Measurements from ENCODE around the gene RGS7. TPM values are rescaled to one million over a fixed set of nuclear protein-coding genes. Genes with fewer than 3 reads are reported as not detected.

The RGS7 gene
- total RNA-seq: not detected in 2 replicates

DNA sequence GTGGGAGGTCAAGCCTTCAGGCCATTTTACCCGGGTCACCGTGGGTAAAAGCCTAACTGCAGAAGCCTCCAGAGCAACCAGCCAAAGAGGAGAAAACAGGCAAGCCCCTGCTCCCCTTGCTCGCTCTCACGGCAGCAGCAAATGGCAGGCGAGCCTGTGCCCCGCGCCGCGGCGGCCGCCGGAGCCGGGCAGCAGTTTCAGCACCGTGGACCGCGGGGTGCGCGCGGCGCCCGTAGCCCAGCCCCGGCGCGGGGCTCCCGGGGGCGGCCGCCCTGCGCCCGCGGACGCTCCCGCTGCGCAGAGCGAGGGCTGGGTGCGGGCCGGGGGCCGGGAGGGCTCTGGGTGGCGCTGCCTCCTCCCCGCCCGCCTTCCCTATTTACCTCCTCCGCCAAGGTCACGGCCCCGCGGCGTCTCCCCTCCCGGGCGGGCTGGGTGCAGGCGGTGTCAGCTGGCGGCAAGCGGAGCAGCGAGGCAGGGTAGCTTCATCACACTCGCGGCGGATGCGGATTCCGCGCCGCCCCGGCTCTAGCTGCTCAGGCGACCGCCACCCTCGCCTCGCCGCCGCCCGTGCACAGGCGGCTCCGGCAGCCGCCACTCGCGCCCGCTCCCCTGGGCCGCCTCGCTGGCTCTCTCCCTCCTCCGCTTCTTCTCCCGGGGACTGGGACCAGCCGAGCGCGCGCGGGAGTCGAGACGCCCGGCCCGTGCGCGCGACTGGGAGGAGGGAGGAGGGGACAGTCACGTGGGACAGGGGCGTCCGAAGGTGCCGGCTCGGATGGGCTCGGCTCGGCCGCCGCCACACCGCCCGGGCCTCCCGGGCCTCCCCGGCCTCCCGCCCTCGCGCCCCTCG is at the start of gene RGS7:
Gene RGS7, minus strand, starts transcription at position 687 of the 847 bp plus-strand sequence.
- Histone ChIP-seq H3K36me3 (ENCODE audit: control insufficient read depth, insufficient read depth, low read length) (no peaks in the 10 kb centered on the region), H3K27me3 (ENCODE audit: control insufficient read depth, insufficient read depth, low read length) (peaks cover 4% of the 10 kb centered on the region), H3K4me3 (ENCODE audit: low read depth, low read length) (peak within 1 kb of the TSS; percentile 20)
- no peak for FAIRE-seq
- TF ChIP-seq, protein P1, sequence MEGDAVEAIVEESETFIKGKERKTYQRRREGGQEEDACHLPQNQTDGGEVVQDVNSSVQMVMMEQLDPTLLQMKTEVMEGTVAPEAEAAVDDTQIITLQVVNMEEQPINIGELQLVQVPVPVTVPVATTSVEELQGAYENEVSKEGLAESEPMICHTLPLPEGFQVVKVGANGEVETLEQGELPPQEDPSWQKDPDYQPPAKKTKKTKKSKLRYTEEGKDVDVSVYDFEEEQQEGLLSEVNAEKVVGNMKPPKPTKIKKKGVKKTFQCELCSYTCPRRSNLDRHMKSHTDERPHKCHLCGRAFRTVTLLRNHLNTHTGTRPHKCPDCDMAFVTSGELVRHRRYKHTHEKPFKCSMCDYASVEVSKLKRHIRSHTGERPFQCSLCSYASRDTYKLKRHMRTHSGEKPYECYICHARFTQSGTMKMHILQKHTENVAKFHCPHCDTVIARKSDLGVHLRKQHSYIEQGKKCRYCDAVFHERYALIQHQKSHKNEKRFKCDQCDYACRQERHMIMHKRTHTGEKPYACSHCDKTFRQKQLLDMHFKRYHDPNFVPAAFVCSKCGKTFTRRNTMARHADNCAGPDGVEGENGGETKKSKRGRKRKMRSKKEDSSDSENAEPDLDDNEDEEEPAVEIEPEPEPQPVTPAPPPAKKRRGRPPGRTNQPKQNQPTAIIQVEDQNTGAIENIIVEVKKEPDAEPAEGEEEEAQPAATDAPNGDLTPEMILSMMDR (IDR thresholded peaks at IDR 0.05; ENCODE audit: insufficient read depth, low read length, severe bottlenecking): no peak
- DNase-seq (ENCODE audit: low read depth): no peak

- no peak for FAIRE-seq
Measured at GRCh38 chr1:241406421-241406820, 49.4 kb upstream of the RGS7 start.

GRCh38 chr1:241401156-241401555 is 44.2 kb upstream of the RGS7 start:
- no peak for DNase-seq (ENCODE audit: low read depth)
- H3K36me3 ChIP-seq (ENCODE audit: control insufficient read depth, insufficient read depth, low read length): no peaks in the 10 kb centered on the region
- no peak overlapping the region for H3K4me3 ChIP-seq (ENCODE audit: low read depth, low read length)
- TF ChIP-seq, protein P1 (IDR thresholded peaks at IDR 0.05; ENCODE audit: insufficient read depth, low read length, severe bottlenecking): no peak
- FAIRE-seq: no peak
- H3K27me3 ChIP-seq (ENCODE audit: control insufficient read depth, insufficient read depth, low read length): no peaks in the 10 kb centered on the region

More at GRCh38 chr1:241406421-241406820, 49.4 kb upstream of the RGS7 start:
- TF ChIP-seq, protein P1 (IDR thresholded peaks at IDR 0.05; ENCODE audit: insufficient read depth, low read length, severe bottlenecking): no peak
- no peak for DNase-seq (ENCODE audit: low read depth)
- no peaks in the 10 kb centered on the region for H3K36me3 ChIP-seq (ENCODE audit: control insufficient read depth, insufficient read depth, low read length)
- no peak overlapping the region for H3K4me3 ChIP-seq (ENCODE audit: low read depth, low read length)
- H3K27me3 ChIP-seq (ENCODE audit: control insufficient read depth, insufficient read depth, low read length): no peaks in the 10 kb centered on the region

DNA sequence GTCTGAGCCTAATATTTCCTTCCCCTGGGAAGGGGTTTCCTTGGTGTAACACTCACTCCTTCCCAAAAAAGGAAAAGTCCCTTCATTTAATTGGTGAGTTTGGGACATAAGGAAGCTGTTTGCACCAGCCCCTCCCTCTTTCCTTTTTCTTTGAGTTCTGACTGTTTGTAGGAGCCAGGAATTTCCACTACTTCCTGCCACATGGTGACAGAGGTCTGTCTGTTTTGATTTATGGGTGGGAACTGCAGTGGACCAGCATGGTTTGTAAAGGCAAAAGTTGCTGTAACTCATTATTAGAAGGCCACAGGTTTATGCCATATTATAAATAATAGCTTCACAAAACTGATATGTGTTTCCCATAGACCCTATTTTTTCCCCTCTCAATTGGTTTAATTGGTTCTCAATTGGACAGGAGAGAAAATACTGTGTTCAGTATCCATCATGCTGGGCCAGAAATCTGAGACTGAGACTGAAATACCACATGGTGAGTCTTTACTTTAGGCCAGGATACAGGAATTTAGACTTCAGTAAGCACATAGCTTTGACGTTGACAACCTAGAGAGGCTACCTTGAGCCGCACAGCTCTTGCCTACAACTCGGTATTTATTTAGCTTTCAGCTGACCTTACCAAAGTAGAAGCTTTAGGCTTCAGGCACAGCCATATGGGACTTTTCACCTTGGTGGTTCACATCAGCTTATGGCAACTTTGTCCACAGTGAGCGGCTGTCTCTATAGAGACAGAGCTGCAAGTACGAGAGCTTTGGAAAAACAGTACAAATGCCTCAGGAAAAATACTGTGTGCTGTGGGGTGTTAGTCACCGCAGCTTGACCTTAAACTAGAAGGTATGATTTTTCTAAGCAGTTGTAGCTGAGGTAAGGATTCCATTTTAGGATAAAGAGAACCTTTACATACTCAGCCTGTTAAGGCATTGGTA is 40.0 kb upstream of the RGS7 start:
- FAIRE-seq (no peak), DNase-seq (ENCODE audit: low read depth) (no peak)
- Histone ChIP-seq H3K27me3 (ENCODE audit: control insufficient read depth, insufficient read depth, low read length) (no peaks in the 10 kb centered on the region), H3K36me3 (ENCODE audit: control insufficient read depth, insufficient read depth, low read length) (no peaks in the 10 kb centered on the region), H3K4me3 (ENCODE audit: low read depth, low read length) (no peak overlapping the region)
- TF ChIP-seq, protein P1 (IDR thresholded peaks at IDR 0.05; ENCODE audit: insufficient read depth, low read length, severe bottlenecking): no peak

GRCh38 chr1:241391926-241392710 is 35.1 kb upstream of the RGS7 start:
- TF ChIP-seq, protein P1 (IDR thresholded peaks at IDR 0.05; ENCODE audit: insufficient read depth, low read length, severe bottlenecking): no peak
- Histone ChIP-seq H3K36me3 (ENCODE audit: control insufficient read depth, insufficient read depth, low read length) (no peaks in the 10 kb centered on the region), H3K4me3 (ENCODE audit: low read depth, low read length) (no peak overlapping the region), H3K27me3 (ENCODE audit: control insufficient read depth, insufficient read depth, low read length) (no peaks in the 10 kb centered on the region)
- FAIRE-seq (no peak), DNase-seq (ENCODE audit: low read depth) (peak; percentile 26)
